Osteoblast (primary cell): ENCODE measurements around the gene E2F7. TPM values are rescaled to one million over a fixed set of nuclear protein-coding genes. Genes with fewer than 3 reads are reported as not detected.
"Not testable (repeated sequence)": the region's sequence is repeated elsewhere in the genome, so short reads cannot be mapped to it uniquely, and the experiment has no call there.

Experiments
- DNase-seq: peaks from one replicate; pipeline ENCODE4 v3.0.0; 2011; ENCODE audit warnings: low spot score, mixed read lengths; ENCODE audit not compliant: insufficient read length; ENCODE audit errors: missing footprints
- H2AFZ ChIP-seq: 2 replicates; pipeline ENCODE4 v1.6.0; 2011; ENCODE audit warnings: mild to moderate bottlenecking, low read length
- H3K27ac ChIP-seq: 2 replicates; pipeline ENCODE4 v1.5.1; 2011; ENCODE audit warnings: mild to moderate bottlenecking, low read depth, low read length, moderate library complexity
- H3K27me3 ChIP-seq: 2 replicates; pipeline ENCODE4 v1.6.0; 2012; ENCODE audit warnings: mild to moderate bottlenecking, control low read depth, inconsistent platforms, low read length, moderate library complexity; ENCODE audit not compliant: insufficient read depth
- H3K36me3 ChIP-seq: 2 replicates; pipeline ENCODE4 v1.5.1; 2011; ENCODE audit warnings: mild to moderate bottlenecking, low read length, control low read depth, moderate library complexity; ENCODE audit not compliant: insufficient read depth
- H3K4me1 ChIP-seq: 2 replicates; pipeline ENCODE4 v1.5.1; 2011; ENCODE audit warnings: mild to moderate bottlenecking, low read length, control low read depth, moderate library complexity; ENCODE audit not compliant: insufficient read depth
- H3K4me2 ChIP-seq: 2 replicates; pipeline ENCODE4 v1.6.0; 2011; ENCODE audit warnings: mild to moderate bottlenecking, low read length; ENCODE audit not compliant: insufficient read depth
- H3K4me3 ChIP-seq: fragments of 200-600 bp; sonication (generic); 3 replicates; pipeline ENCODE4 v1.5.1; 2012; ENCODE audit warnings: mild to moderate bottlenecking, low read length, inconsistent platforms; ENCODE audit not compliant: insufficient read depth
- H3K79me2 ChIP-seq: 2 replicates; pipeline ENCODE4 v1.6.0; 2012; ENCODE audit warnings: mild to moderate bottlenecking, low read length, control low read depth, inconsistent platforms; ENCODE audit not compliant: insufficient read depth
- H3K9me3 ChIP-seq: 2 replicates; pipeline ENCODE4 v1.5.1; 2011; ENCODE audit warnings: low read depth, low read length, control low read depth
- H4K20me1 ChIP-seq: 2 replicates; pipeline ENCODE4 v1.6.0; 2012; ENCODE audit warnings: mild to moderate bottlenecking, low read length, control low read depth; ENCODE audit not compliant: insufficient read depth
- CTCF ChIP-seq: IDR thresholded peaks from 2 replicates; pipeline ENCODE4 v1.5.1; 2011; ENCODE audit warnings: mild to moderate bottlenecking, low read depth, low read length, moderate library complexity; ENCODE audit errors: extremely low read depth
- total RNA-seq: library from RNA; depleted of rRNA; stranded (reverse); fragments of >200 nt; gene quantifications from 2 replicates; pipeline ENCODE4 v1.2.3, GENCODE V29; 2012

Gene E2F7
- total RNA-seq, 1 donor, result 13.4 TPM

GRCh38 chr12:77076886-77077285 is 11.5 kb upstream of the E2F7 start:
- Histone ChIP-seq H3K27me3 (no peaks in the 10 kb centered on the region), H3K4me2 (no peak overlapping the region), H3K9me3 (no peaks in the 10 kb centered on the region), H3K36me3 (no peaks in the 10 kb centered on the region), H4K20me1 (no peaks in the 10 kb centered on the region), H3K79me2 (no peaks in the 10 kb centered on the region), H3K4me3 (no peak overlapping the region), H2AFZ (no peak overlapping the region), H3K27ac (no peak overlapping the region), H3K4me1 (peaks cover 6% of the 10 kb centered on the region)
- TF ChIP-seq CTCF, result no peak
- no peak for DNase-seq

GRCh38 chr12:77073894-77074293 is 8.5 kb upstream of the E2F7 start:
- DNase-seq, H3K9me3 ChIP-seq, H3K4me2 ChIP-seq, H3K4me3 ChIP-seq, H4K20me1 ChIP-seq, H2AFZ ChIP-seq, H3K79me2 ChIP-seq, H3K27me3 ChIP-seq, H3K36me3 ChIP-seq, H3K27ac ChIP-seq: not testable (repeated sequence)
- H3K4me1 ChIP-seq, result peaks cover 16% of the 10 kb centered on the region

GRCh38 chr12:77072833-77073495 is 7.6 kb upstream of the E2F7 start:
- H3K79me2 ChIP-seq, result no peaks in the 10 kb centered on the region
- H2AFZ ChIP-seq, result peak overlapping the region; percentile 67
- no peaks in the 10 kb centered on the region for H3K27me3 ChIP-seq
- H3K4me3 ChIP-seq, result no peak overlapping the region
- no peak overlapping the region for H3K27ac ChIP-seq
- peaks cover 16% of the 10 kb centered on the region for H3K4me1 ChIP-seq
- H3K36me3 ChIP-seq, result no peaks in the 10 kb centered on the region
- peak; percentile 32 for DNase-seq
- no peaks in the 10 kb centered on the region for H4K20me1 ChIP-seq
- no peaks in the 10 kb centered on the region for H3K9me3 ChIP-seq
- TF ChIP-seq CTCF, result no peak
- H3K4me2 ChIP-seq, result no peak overlapping the region

GRCh38 chr12:77070800-77071449 is 5.6 kb upstream of the E2F7 start:
- Histone ChIP-seq H3K4me1 (peaks cover 24% of the 10 kb centered on the region), H3K79me2 (no peaks in the 10 kb centered on the region), H2AFZ (peak overlapping the region; percentile 61), H4K20me1 (no peaks in the 10 kb centered on the region), H3K36me3 (no peaks in the 10 kb centered on the region), H3K27ac (no peak overlapping the region), H3K4me3 (no peak overlapping the region), H3K27me3 (no peaks in the 10 kb centered on the region), H3K9me3 (no peaks in the 10 kb centered on the region), H3K4me2 (peak overlapping the region; percentile 9)
- DNase-seq, result no peak
- TF ChIP-seq CTCF, result no peak
